GM12891 (cell line): ENCODE measurements around the gene SRPX. TPM values are rescaled to one million over a fixed set of nuclear protein-coding genes. Genes with fewer than 3 reads are reported as not detected.

ENCODE experiments used
- DNase-seq: peaks from one replicate; pipeline ENCODE4 v3.0.0; 2011; ENCODE audit warnings: low spot score; ENCODE audit not compliant: insufficient read length
- FAIRE-seq: peaks from 2 replicates; lab custom pipeline; 2011; peaks lifted over from hg19 to GRCh38; lab: Jason Lieb, UNC
- PAX5 ChIP-seq: IDR thresholded peaks from 2 replicates; pipeline ENCODE4 v1.6.1; 2011; ENCODE audit warnings: low read length, moderate library complexity, mild to moderate bottlenecking; ENCODE audit not compliant: insufficient read depth, severe bottlenecking
- POLR2A ChIP-seq: IDR thresholded peaks from 2 replicates; pipeline ENCODE4 v1.6.1; 2011; ENCODE audit warnings: low read depth, low read length, control low read depth
- POLR2AphosphoS5 ChIP-seq: IDR thresholded peaks from 2 replicates; pipeline ENCODE4 v1.6.1; 2011; ENCODE audit warnings: low read depth, low read length, control low read depth
- POU2F2 ChIP-seq: IDR thresholded peaks from 2 replicates; pipeline ENCODE4 v1.6.1; 2011; ENCODE audit warnings: low read depth, mild to moderate bottlenecking, control low read depth, low read length, moderate library complexity
- SPI1 ChIP-seq: IDR thresholded peaks from 2 replicates; pipeline ENCODE4 v1.6.1; 2011; ENCODE audit warnings: low read depth, low read length, control low read depth
- TAF1 ChIP-seq: IDR thresholded peaks from 2 replicates; pipeline ENCODE4 v1.6.1; 2011; ENCODE audit warnings: low read depth, low read length, control low read depth
- polyA plus RNA-seq: library from polyadenylated mRNA; unstranded; fragments of >200 nt; gene quantifications from one replicate; pipeline ENCODE4 v1.2.1, GENCODE V29; 2012; ENCODE audit warnings: low read depth, missing spikeins, inconsistent platforms; ENCODE audit not compliant: missing spikeins

The SRPX gene, protein sequence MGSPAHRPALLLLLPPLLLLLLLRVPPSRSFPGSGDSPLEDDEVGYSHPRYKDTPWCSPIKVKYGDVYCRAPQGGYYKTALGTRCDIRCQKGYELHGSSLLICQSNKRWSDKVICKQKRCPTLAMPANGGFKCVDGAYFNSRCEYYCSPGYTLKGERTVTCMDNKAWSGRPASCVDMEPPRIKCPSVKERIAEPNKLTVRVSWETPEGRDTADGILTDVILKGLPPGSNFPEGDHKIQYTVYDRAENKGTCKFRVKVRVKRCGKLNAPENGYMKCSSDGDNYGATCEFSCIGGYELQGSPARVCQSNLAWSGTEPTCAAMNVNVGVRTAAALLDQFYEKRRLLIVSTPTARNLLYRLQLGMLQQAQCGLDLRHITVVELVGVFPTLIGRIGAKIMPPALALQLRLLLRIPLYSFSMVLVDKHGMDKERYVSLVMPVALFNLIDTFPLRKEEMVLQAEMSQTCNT
- not detected for polyA plus RNA-seq

DNA sequence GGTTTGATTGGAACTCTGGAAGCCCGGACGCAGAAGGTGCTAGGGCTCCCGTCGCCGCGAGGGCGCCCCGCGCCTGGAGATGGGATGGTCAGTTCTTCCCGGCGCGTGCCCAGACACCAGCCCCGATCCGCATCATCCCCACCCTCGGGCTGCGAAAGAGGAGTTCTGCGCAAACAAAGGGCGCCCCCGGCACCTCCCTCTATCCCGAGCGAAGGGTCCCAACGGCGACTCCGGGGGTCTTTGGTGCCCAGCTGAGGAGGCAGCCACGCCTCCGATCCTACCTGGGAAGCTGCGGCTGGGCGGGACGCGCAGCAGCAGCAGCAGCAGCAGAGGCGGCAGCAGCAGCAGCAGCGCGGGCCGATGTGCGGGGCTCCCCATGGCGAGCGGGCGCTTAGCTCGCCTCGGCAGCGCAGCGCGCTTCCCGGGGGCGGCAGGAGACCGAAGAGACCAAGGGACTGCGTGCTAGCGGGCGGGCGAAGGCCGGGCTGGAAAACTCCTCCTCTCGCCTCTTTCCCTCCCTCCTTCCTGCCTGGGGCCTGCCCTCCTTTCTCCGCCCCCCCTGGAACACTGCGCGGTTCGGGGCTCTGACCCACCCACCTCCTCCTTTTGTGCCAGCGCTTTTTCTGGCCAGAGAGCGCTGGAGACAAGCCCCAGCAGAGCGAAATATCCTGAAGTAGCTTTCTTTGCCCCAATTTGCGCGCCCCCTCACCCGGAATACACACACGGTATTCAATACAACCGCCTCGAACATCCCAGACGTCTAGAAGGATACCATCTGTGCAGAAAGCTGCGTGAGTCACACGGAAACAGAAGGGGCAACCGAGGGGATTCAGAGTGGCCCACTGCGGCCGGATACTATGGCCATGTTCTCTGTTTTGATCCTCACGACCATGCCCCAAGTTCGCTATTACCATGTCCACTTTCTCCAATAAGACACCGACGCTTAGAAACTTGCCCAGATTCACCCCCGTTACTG, at the start of gene SRPX:
SRPX (minus strand) TSS at position 457 of the 976 bp plus-strand sequence; CDS start at position 378, 79 bp downstream.
- DNase-seq (no peak), FAIRE-seq (no peak)
- TF ChIP-seq POU2F2 (no peak), PAX5 (no peak), TAF1 (no peak), POLR2AphosphoS5 (no peak), SPI1 (no peak), POLR2A (no peak)

- no peak for DNase-seq
- TF ChIP-seq PAX5 (no peak), TAF1 (no peak), SPI1 (no peak), POU2F2 (no peak), POLR2A (no peak), POLR2AphosphoS5 (no peak)
- FAIRE-seq: no peak
These were observed 47.3 kb upstream of the SRPX start for GRCh38 chrX:38268011-38268410.

DNA sequence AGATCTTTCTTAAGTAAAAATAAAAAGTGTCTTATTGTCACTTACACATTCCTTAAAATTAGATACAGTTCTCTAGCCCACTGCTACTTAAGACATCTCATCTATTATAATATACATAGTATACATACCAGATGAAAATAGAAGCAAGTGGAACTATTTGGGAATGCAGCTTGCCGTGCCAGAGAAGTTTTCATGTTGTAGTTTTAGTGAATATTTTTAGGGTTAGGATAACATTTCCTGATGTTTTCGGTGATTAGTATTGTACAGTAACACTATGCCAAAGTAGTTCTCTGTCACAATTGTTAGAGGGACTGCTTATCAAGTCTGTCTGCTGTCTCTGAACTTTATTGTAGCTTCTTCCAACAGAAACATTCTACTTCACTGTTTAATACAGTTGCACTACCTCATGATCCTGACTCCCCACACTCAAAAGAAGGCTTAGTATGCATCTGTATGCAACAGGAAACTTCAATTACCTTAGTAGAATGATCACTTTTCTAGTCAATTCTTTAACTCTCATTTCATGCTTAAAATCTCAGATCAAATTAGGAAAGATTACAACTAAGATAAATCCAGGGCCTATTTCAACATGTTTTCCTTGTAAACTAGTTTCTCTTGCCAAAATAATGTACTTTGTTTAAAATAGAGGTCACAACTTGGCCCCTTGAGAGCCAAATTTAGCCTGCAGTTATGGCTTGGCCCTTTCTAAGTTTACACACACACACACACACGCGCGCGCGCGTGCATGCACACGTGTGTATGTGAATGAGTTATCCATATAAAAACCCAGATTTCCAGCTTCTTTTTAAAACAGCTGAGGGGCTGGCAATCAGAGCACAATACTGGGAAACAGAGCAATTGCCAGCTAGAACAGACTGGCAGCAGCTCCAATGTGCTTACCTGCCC, 42.3 kb upstream of the SRPX start:
- no peak for TF ChIP-seq POU2F2
- TF ChIP-seq PAX5: no peak
- no peak for TF ChIP-seq TAF1
- TF ChIP-seq POLR2AphosphoS5: no peak
- no peak for TF ChIP-seq POLR2A
- TF ChIP-seq SPI1: no peak
- FAIRE-seq: no peak
- DNase-seq: no peak

- FAIRE-seq: peak; percentile 61
- TF ChIP-seq POLR2A (no peak), SPI1 (no peak), PAX5 (no peak), POU2F2 (no peak), TAF1 (no peak), POLR2AphosphoS5 (no peak)
- DNase-seq: no peak
These were observed 39.6 kb upstream of the SRPX start for GRCh38 chrX:38260231-38260630.

DNA sequence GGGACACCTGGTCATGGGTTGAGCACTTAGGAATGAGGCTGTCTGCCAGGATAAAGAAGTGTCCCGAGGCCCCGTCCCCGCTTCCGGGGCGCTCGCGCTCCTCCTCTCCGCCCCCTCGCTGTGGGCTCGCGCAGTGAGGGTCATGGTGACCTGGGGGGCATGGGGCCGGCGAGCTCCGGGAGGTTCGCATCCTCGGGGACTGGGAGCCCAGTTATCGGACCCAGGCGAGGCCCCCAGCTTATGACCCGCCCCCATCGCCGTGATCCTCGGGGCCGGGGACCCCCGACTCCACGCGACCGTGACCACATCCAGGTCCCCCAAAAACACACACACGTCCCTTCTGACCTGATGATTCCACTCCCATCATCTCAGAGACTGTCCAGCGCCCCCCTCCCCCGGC, 35.3 kb upstream of the SRPX start:
- FAIRE-seq (no peak), DNase-seq (no peak)
- TF ChIP-seq PAX5: no peak

GRCh38 chrX:38249965-38250364, 29.3 kb upstream of the SRPX start:
- TF ChIP-seq TAF1 (no peak), PAX5 (no peak)
- FAIRE-seq (no peak), DNase-seq (no peak)

DNA sequence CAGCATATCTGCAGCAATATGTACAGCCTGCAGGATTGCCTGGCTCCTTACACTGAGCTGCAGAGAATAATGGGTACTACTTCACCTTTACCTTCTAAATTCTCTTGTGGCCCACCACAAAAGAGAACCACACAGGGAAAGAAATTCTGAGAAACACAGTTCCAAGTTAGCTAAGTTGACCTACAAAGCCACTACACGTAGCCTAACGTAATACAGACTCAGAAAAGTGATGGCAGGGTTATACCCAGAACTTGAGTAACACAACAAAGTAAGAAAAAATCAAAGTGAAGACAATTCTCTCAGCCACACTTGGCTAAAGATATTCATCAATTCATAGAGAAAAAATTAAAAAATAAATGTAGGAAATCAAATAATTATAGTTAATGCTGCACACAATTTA, 26.4 kb upstream of the SRPX start:
- TF ChIP-seq SPI1 (no peak), POLR2AphosphoS5 (no peak), TAF1 (no peak), PAX5 (no peak), POU2F2 (no peak), POLR2A (no peak)
- FAIRE-seq (no peak), DNase-seq (no peak)

- FAIRE-seq (no peak), DNase-seq (no peak)
- TF ChIP-seq POU2F2: no peak
- no peak for TF ChIP-seq SPI1
- TF ChIP-seq TAF1: no peak
- TF ChIP-seq POLR2A: no peak
- TF ChIP-seq PAX5: no peak
- no peak for TF ChIP-seq POLR2AphosphoS5
These were observed 19.9 kb upstream of the SRPX start for GRCh38 chrX:38240541-38240940.

DNA sequence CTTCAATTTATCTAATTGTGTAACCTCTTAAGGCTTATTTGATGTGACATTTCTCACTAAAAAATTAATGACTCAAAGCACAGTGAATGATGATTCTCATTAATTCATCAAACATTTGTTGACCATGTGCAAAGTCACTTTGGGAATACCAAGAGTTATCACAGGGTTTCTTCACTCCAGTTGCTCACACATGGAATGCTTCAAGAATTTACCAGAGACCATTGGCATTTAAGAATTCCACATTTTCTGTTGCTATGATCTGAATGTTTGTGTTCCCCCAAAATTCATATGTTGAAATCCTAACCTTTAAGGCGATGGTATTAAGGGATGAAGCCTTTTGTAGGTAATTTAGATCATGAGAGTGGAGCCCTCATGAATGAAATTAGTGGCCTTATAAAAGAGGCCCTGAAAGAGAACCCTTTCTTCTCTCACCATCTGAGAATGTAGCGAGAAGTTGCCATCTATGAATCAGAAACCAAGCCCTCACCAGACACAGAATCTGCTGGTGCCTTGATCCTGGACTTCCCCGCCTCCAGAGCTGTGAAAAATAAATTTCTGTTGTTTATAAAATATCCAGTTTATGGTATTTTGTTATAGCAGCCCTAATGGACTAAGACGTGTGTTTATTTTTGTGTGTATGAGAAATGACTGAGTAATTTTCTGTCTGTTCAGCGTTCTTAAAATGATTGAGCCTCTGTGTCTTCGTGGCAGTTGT, 16.4 kb upstream of the SRPX start:
- FAIRE-seq: no peak
- no peak for DNase-seq

More for the DNA sequence above, 16.4 kb upstream of the SRPX start:
- TF ChIP-seq PAX5 (no peak), POLR2A (no peak), TAF1 (no peak), POU2F2 (no peak), SPI1 (no peak)
